B cell (primary cell): ENCODE measurements around the gene ARHGAP33. TPM values are rescaled to one million over a fixed set of nuclear protein-coding genes. Genes with fewer than 3 reads are reported as not detected.

Experiments used
- ATAC-seq: fragments of 200-7000 bp; cut with Tn5 transposase; one replicate; pipeline ENCODE4 v1.10.0; 2021; ENCODE audit warnings: low read depth, mild to moderate bottlenecking, moderate number of reproducible peaks, moderate library complexity
- CTCF ChIA-PET: fragments of 350-600 bp; sonication (Branson Sonifier 250); formaldehyde crosslinking; loops from one replicate; lab custom pipeline; 2021; ENCODE audit warnings: antibody characterized with exemption, inconsistent platforms; lab: Charles Lee
- POLR2A ChIA-PET: fragments of 350-600 bp; sonication (Branson Sonifier 250); formaldehyde crosslinking; loops from one replicate; lab custom pipeline; 2021; ENCODE audit warnings: antibody characterized with exemption; lab: Charles Lee
- DNase-seq: peaks from one replicate; pipeline ENCODE4 v3.0.0; 2013
- H2AFZ ChIP-seq: 2 replicates; pipeline ENCODE4 v1.6.1; 2012; ENCODE audit warnings: mild to moderate bottlenecking, low read depth, low read length; ENCODE audit not compliant: insufficient read depth, poor library complexity, severe bottlenecking
- H3K27ac ChIP-seq, 2 donors: 1 replicate in 1 of 2; 2 replicates in 1 of 2; pipeline ENCODE4 v1.5.1; 2012 to 2013; ENCODE audit warnings: low read length in 2 of 2, mild to moderate bottlenecking in 2 of 2, moderate library complexity in 1 of 2
- H3K27me3 ChIP-seq, 4 experiments: fragments of 200-600 bp in 1 of 4; sonication (generic) in 1 of 4; replicated peaks in 1 of 4; 1 replicate in 2 of 4; 2 replicates in 2 of 4; pipeline versions ENCODE4 v1.6.1 to v1.7.0; 2013 to 2016; ENCODE audit warnings: low read length in 3 of 4, mild to moderate bottlenecking in 2 of 4, mixed read lengths in 1 of 4, moderate library complexity in 1 of 4; ENCODE audit not compliant: insufficient read depth in 4 of 4, control insufficient read depth in 3 of 4; ENCODE audit errors: control extremely low read depth in 1 of 4
- H3K36me3 ChIP-seq, 2 experiments: replicated peaks in 1 of 2; 1 replicate in 1 of 2; 2 replicates in 1 of 2; pipeline versions ENCODE4 v1.6.1 to v1.7.1; 2013; ENCODE audit warnings: low read length in 1 of 2; ENCODE audit not compliant: insufficient read depth in 2 of 2, control insufficient read depth in 1 of 2; ENCODE audit errors: control extremely low read depth in 1 of 2, extremely low read depth in 1 of 2
- H3K4me1 ChIP-seq, 2 donors: fragments of 200-600 bp in 1 of 2; sonication (generic) in 1 of 2; 1 replicate in 1 of 2; 2 replicates in 1 of 2; pipeline versions ENCODE4 v1.5.1 to v1.6.1; 2013 to 2017; ENCODE audit warnings: low read length in 2 of 2; ENCODE audit not compliant: control insufficient read depth in 2 of 2, insufficient read depth in 2 of 2
- H3K4me2 ChIP-seq: replicated peaks from 2 replicates; pipeline ENCODE3; 2012; ENCODE audit warnings: mild to moderate bottlenecking, low read depth, low read length; ENCODE audit not compliant: poor library complexity, severe bottlenecking
- H3K4me3 ChIP-seq, 5 experiments: fragments of 200-600 bp in 1 of 5; sonication (generic) in 1 of 5; 1 replicate in 3 of 5; 2 replicates in 2 of 5; pipeline versions ENCODE4 v1.5.1 to v1.7.0; 2011 to 2016; ENCODE audit warnings: low read length in 4 of 5, mild to moderate bottlenecking in 4 of 5, low read depth in 2 of 5, control low read depth in 1 of 5, moderate library complexity in 1 of 5; ENCODE audit not compliant: insufficient read depth in 1 of 5; ENCODE audit errors: control extremely low read depth in 1 of 5, extremely low read depth in 1 of 5
- H3K79me2 ChIP-seq: fragments of 200-600 bp; sonication (generic); one replicate; pipeline ENCODE4 v1.6.0; 2016; ENCODE audit warnings: low read length; ENCODE audit not compliant: control insufficient read depth, insufficient read depth
- H3K9ac ChIP-seq: fragments of 200-600 bp; sonication (generic); 2 replicates; pipeline ENCODE4 v1.6.1; 2017; ENCODE audit warnings: mild to moderate bottlenecking, low read length, moderate library complexity
- H3K9me3 ChIP-seq, 3 donors: one replicate each; pipeline versions ENCODE4 v1.6.1 to v1.7.1; 2013; ENCODE audit warnings: low read length in 2 of 3; ENCODE audit not compliant: control insufficient read depth in 2 of 3, insufficient read depth in 1 of 3; ENCODE audit errors: control extremely low read depth in 1 of 3
- H4K20me1 ChIP-seq: 2 replicates; pipeline ENCODE4 v1.6.0; 2012; ENCODE audit warnings: mild to moderate bottlenecking, low read length; ENCODE audit not compliant: insufficient read depth, control insufficient read depth, poor library complexity, severe bottlenecking
- H3K27ac Mint-ChIP-seq: one replicate; pipeline ENCODE4 v1.8.0; 2021; ENCODE audit warnings: mixed read lengths
- H3K27me3 Mint-ChIP-seq: one replicate; pipeline ENCODE4 v1.8.0; 2021; ENCODE audit warnings: mixed read lengths
- H3K4me1 Mint-ChIP-seq: one replicate; pipeline ENCODE4 v1.8.0; 2021; ENCODE audit warnings: mixed read lengths
- H3K4me3 Mint-ChIP-seq: one replicate; pipeline ENCODE4 v1.8.0; 2021; ENCODE audit warnings: mixed read lengths
- H3K9me3 Mint-ChIP-seq: one replicate; pipeline ENCODE4 v1.8.0; 2022; ENCODE audit warnings: mixed read lengths; ENCODE audit not compliant: insufficient read depth
- CTCF ChIP-seq: fragments of 200-600 bp; IDR thresholded peaks from one replicate; pipeline ENCODE4 v1.8.0; 2022; ENCODE audit warnings: antibody characterized with exemption, mild to moderate bottlenecking
- EZH2 ChIP-seq: IDR thresholded peaks from 2 replicates; pipeline ENCODE4 v1.6.1; 2012; ENCODE audit warnings: borderline replicate concordance, low read depth, mild to moderate bottlenecking, moderate library complexity, low read length; ENCODE audit not compliant: insufficient read depth, poor library complexity, severe bottlenecking
- WGBS: methylation state at CpG from one replicate; pipeline ENCODE4 v1.1.5; 2013; ENCODE audit warnings: missing lambda C conversion rate; ENCODE audit not compliant: insufficient coverage; 5-methylcytosine and 5-hydroxymethylcytosine counted together
- intact Hi-C: fragments of 100-400 bp; cut with micrococcal nuclease; formaldehyde crosslinking; loops from one replicate; pipeline ENCODE4 v1.10.0; 2022
- polyA plus RNA-seq: library from polyadenylated mRNA; depleted of rRNA; stranded (reverse); fragments of >200 nt; gene quantifications from 2 replicates; pipeline ENCODE4 v1.2.3, GENCODE V29; 2012
- total RNA-seq, 2 donors: library from RNA; stranded (reverse); fragments of 120-200 nt in 1 of 2; gene quantifications; 1 replicate in 1 of 2; 2 replicates in 1 of 2; pipeline versions ENCODE4 v1.2.3 to v1.2.4, GENCODE V29; 2013 to 2022

The ARHGAP33 gene
- total and polyA plus RNA-seq, 2 donors (not counting 1 experiment from before 2014, with no cell fraction given): 18.2 to 27.8 TPM

GRCh38 chr19:35755550-35756376 lies 19.6 kb upstream of the ARHGAP33 start:
- peaks cover 0 to 26% (median 10%) of the 10 kb centered on the region in 4 experiments for H3K27me3 ChIP-seq
- Mint-ChIP-seq H3K27ac (peak overlapping the region; percentile 63), H3K9me3 (no peaks in the 10 kb centered on the region), H3K4me3 (peak overlapping the region; percentile 74), H3K4me1 (peaks cover 34% of the 10 kb centered on the region), H3K27me3 (peaks cover 17% of the 10 kb centered on the region)
- H3K79me2 ChIP-seq: peaks cover 23% of the 10 kb centered on the region
- peaks cover 0 to 26% of the 10 kb centered on the region in 2 experiments for H3K36me3 ChIP-seq
- no peak for TF ChIP-seq CTCF
- no peak for TF ChIP-seq EZH2
- no peak for ATAC-seq
- peak overlapping the region; percentile 82 for H2AFZ ChIP-seq
- H3K9ac ChIP-seq: no peak overlapping the region
- H3K4me3 ChIP-seq: no peak overlapping the region
- peaks cover 24 to 35% of the 10 kb centered on the region in 2 donors for H3K4me1 ChIP-seq
- POLR2A ChIA-PET: interaction anchor here (2.2 kb wide), 1 partner anchor 11 kb away, joined by 17 read pairs; the partner anchor contains the start of genes PSENEN and U2AF1L4
- peak overlapping the region; percentile 98 for H3K4me2 ChIP-seq
- CTCF ChIA-PET: interaction anchor here (1.3 kb wide), 1 partner anchor 15 kb away, joined by 3 read pairs; no protein-coding TSS in a partner anchor
- 33% methylated on average over 74 of the region's 74 CpGs for WGBS
- DNase-seq: peak; percentile 70
- intact Hi-C loops: loop anchor here (5.0 kb wide), 1 partner anchor 63 kb away; no protein-coding TSS in a partner anchor
- H3K9me3 ChIP-seq: peaks cover 0 to 10% (median 0%) of the 10 kb centered on the region in 3 donors
- H4K20me1 ChIP-seq: peaks cover 4% of the 10 kb centered on the region
- H3K27ac ChIP-seq: no peak overlapping the region
